HL-60 (cell line): ENCODE data around the gene NAT9.

Experiments used
- CTCF ChIP-seq: IDR thresholded peaks from one replicate; pipeline ENCODE4 v1.5.1; 2011; ENCODE audit warnings: low read length, control low read depth, inconsistent platforms; ENCODE audit not compliant: insufficient read depth
- POLR2AphosphoS5 ChIP-seq: IDR thresholded peaks from 2 replicates; pipeline ENCODE4 v1.6.1; 2012; ENCODE audit warnings: low read depth
- REST ChIP-seq: IDR thresholded peaks from 2 replicates; pipeline ENCODE4 v1.6.1; 2012; ENCODE audit warnings: low read depth; ENCODE audit not compliant: insufficient replicate concordance

GRCh38 chr17:74752822-74753401 is 23.2 kb downstream of the NAT9 start:
- no peak for TF ChIP-seq CTCF
- no peak for TF ChIP-seq REST
- no peak for TF ChIP-seq POLR2AphosphoS5
